ENCODE measurements around the gene PGA3.

PGA3 gene

DNA sequence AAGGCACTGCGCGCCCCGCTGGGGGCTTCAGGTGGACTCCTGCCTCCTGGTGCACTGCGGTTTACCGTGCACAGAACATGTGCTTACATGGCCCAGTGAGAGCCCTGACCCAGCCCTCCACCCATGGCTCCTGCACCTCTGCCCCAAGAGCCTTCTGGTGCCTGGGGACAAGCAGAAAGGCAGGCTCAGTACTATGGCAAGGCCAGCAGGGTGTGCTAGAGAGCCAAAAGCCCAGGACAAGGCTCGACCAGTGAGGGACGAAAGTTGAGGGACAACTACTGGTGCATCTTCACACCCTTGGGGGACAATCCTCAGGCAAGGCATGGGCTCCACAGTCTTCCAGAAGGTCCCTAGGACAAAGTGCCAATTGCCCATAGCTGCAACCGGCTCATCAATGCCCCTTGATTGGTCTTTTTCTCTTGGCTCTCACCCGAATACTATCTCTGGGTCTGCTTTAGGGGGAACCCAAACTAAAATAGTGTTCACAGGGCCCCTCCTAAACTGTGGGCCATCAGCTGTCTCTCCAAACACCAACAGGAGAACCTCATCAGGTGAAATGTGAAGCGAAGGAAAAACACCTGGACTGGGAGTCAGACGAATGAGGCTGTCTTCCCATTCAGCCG is 51.2 kb downstream of the PGA3 start:
- no peak overlapping the region for H3K4me3 ChIP-seq (ENCODE audit: insufficient read depth, low read length, poor library complexity, severe bottlenecking)
- H4K20me1 ChIP-seq (ENCODE audit: low read depth, low read length) = no peaks in the 10 kb centered on the region
- H3K4me2 ChIP-seq (ENCODE audit: low read depth, low read length, poor library complexity, severe bottlenecking) = no peak overlapping the region
- no peaks in the 10 kb centered on the region for H3K79me2 ChIP-seq (ENCODE audit: insufficient read depth, low read length)
- H3K27me3 ChIP-seq (ENCODE audit: low read length) = no peaks in the 10 kb centered on the region
- H3K9me3 ChIP-seq (ENCODE audit: insufficient read depth, low read length) = no peaks in the 10 kb centered on the region
- H3K9ac ChIP-seq (ENCODE audit: low read length) = no peak overlapping the region
- H3K27ac ChIP-seq (ENCODE audit: low read depth, low read length) = no peak overlapping the region
- H3K9me2 ChIP-seq (replicated peaks; ENCODE audit: insufficient read depth, low read length) = no peaks in the 10 kb centered on the region
- no peak for TF ChIP-seq EZH2phosphoT487 (conservative IDR thresholded peaks at IDR 0.05; ENCODE audit: low read length)
- TF ChIP-seq, protein P1, sequence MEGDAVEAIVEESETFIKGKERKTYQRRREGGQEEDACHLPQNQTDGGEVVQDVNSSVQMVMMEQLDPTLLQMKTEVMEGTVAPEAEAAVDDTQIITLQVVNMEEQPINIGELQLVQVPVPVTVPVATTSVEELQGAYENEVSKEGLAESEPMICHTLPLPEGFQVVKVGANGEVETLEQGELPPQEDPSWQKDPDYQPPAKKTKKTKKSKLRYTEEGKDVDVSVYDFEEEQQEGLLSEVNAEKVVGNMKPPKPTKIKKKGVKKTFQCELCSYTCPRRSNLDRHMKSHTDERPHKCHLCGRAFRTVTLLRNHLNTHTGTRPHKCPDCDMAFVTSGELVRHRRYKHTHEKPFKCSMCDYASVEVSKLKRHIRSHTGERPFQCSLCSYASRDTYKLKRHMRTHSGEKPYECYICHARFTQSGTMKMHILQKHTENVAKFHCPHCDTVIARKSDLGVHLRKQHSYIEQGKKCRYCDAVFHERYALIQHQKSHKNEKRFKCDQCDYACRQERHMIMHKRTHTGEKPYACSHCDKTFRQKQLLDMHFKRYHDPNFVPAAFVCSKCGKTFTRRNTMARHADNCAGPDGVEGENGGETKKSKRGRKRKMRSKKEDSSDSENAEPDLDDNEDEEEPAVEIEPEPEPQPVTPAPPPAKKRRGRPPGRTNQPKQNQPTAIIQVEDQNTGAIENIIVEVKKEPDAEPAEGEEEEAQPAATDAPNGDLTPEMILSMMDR (IDR thresholded peaks at IDR 0.05; ENCODE audit: insufficient read depth, low read length, poor library complexity, severe bottlenecking) = peak; percentile 68
- H3K36me3 ChIP-seq (ENCODE audit: low read length) = no peaks in the 10 kb centered on the region
- no peaks in the 10 kb centered on the region for H3F3A ChIP-seq (ENCODE audit: insufficient read depth)
- H2AFZ ChIP-seq (ENCODE audit: low read depth, low read length, severe bottlenecking) = no peak overlapping the region

GRCh38 chr11:61256710-61257482 is 53.6 kb downstream of the PGA3 start:
- H3K27ac ChIP-seq (ENCODE audit: low read depth, low read length) = no peak overlapping the region
- no peaks in the 10 kb centered on the region for H4K20me1 ChIP-seq (ENCODE audit: low read depth, low read length)
- H3K9me3 ChIP-seq (ENCODE audit: insufficient read depth, low read length) = no peaks in the 10 kb centered on the region
- H3K36me3 ChIP-seq (ENCODE audit: low read length) = no peaks in the 10 kb centered on the region
- no peaks in the 10 kb centered on the region for H3K79me2 ChIP-seq (ENCODE audit: insufficient read depth, low read length)
- H3F3A ChIP-seq (ENCODE audit: insufficient read depth) = no peaks in the 10 kb centered on the region
- H3K4me2 ChIP-seq (ENCODE audit: low read depth, low read length, poor library complexity, severe bottlenecking) = no peak overlapping the region
- no peaks in the 10 kb centered on the region for H3K27me3 ChIP-seq (ENCODE audit: low read length)
- H2AFZ ChIP-seq (ENCODE audit: low read depth, low read length, severe bottlenecking) = no peak overlapping the region
- H3K9ac ChIP-seq (ENCODE audit: low read length) = no peak overlapping the region
- TF ChIP-seq, protein P1 (IDR thresholded peaks at IDR 0.05; ENCODE audit: insufficient read depth, low read length, poor library complexity, severe bottlenecking) = no peak
- TF ChIP-seq EZH2phosphoT487 (conservative IDR thresholded peaks at IDR 0.05; ENCODE audit: low read length) = no peak
- H3K4me3 ChIP-seq (ENCODE audit: insufficient read depth, low read length, poor library complexity, severe bottlenecking) = no peak overlapping the region
- no peaks in the 10 kb centered on the region for H3K9me2 ChIP-seq (replicated peaks; ENCODE audit: insufficient read depth, low read length)

DNA sequence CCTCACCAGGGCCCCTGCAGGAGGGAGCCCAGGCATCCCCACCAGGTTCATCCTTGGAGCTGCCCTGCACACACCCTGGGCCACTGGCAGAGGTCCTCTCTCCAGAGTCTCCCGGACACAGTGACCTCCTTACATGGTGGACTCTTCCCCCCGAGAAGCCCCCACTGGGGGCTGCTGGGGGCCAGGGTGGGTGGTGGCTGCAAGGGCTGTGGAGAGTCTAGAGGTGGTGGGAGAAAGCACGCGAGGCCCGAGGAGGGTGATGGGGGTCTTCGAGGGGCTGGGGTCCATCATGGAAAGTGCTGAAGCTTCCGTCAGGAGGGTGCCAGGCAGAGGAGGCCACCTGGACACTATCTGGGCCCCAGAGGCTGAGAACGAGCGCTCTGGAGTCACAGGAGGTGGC is 55.2 kb downstream of the PGA3 start:
- no peaks in the 10 kb centered on the region for H4K20me1 ChIP-seq (ENCODE audit: low read depth, low read length)
- no peaks in the 10 kb centered on the region for H3K9me2 ChIP-seq (replicated peaks; ENCODE audit: insufficient read depth, low read length)
- no peaks in the 10 kb centered on the region for H3K79me2 ChIP-seq (ENCODE audit: insufficient read depth, low read length)
- no peaks in the 10 kb centered on the region for H3K27me3 ChIP-seq (ENCODE audit: low read length)
- no peak overlapping the region for H2AFZ ChIP-seq (ENCODE audit: low read depth, low read length, severe bottlenecking)
- H3K36me3 ChIP-seq (ENCODE audit: low read length) = no peaks in the 10 kb centered on the region; the same call in 1 of the 2 replicates
- H3K9me3 ChIP-seq (ENCODE audit: insufficient read depth, low read length) = no peaks in the 10 kb centered on the region
- H3K4me2 ChIP-seq (ENCODE audit: low read depth, low read length, poor library complexity, severe bottlenecking) = no peak overlapping the region
- no peak for TF ChIP-seq EZH2phosphoT487 (conservative IDR thresholded peaks at IDR 0.05; ENCODE audit: low read length)
- TF ChIP-seq, protein P1 (IDR thresholded peaks at IDR 0.05; ENCODE audit: insufficient read depth, low read length, poor library complexity, severe bottlenecking) = no peak
- no peak overlapping the region for H3K27ac ChIP-seq (ENCODE audit: low read depth, low read length)
- H3K9ac ChIP-seq (ENCODE audit: low read length) = no peak overlapping the region
- H3F3A ChIP-seq (ENCODE audit: insufficient read depth) = no peaks in the 10 kb centered on the region
- no peak overlapping the region for H3K4me3 ChIP-seq (ENCODE audit: insufficient read depth, low read length, poor library complexity, severe bottlenecking)
